Mammary epithelial cell (primary cell): Measurements from ENCODE around the gene TRPM2.

ENCODE experiments used
- CTCF ChIP-seq, 2 donors: IDR thresholded peaks in 1 of 2; conservative IDR thresholded peaks in 1 of 2; 2 replicates each; pipeline ENCODE4 v1.5.1; 2011 to 2012; ENCODE audit warnings: inconsistent platforms in 2 of 2, low read length in 2 of 2, mild to moderate bottlenecking in 2 of 2, control low read depth in 1 of 2, low read depth in 1 of 2; ENCODE audit not compliant: insufficient read depth in 1 of 2; ENCODE audit errors: extremely low read depth in 1 of 2
- EZH2 ChIP-seq: IDR thresholded peaks from 2 replicates; pipeline ENCODE4 v1.6.1; 2012; ENCODE audit warnings: low read length, inconsistent platforms, borderline replicate concordance

DNA sequence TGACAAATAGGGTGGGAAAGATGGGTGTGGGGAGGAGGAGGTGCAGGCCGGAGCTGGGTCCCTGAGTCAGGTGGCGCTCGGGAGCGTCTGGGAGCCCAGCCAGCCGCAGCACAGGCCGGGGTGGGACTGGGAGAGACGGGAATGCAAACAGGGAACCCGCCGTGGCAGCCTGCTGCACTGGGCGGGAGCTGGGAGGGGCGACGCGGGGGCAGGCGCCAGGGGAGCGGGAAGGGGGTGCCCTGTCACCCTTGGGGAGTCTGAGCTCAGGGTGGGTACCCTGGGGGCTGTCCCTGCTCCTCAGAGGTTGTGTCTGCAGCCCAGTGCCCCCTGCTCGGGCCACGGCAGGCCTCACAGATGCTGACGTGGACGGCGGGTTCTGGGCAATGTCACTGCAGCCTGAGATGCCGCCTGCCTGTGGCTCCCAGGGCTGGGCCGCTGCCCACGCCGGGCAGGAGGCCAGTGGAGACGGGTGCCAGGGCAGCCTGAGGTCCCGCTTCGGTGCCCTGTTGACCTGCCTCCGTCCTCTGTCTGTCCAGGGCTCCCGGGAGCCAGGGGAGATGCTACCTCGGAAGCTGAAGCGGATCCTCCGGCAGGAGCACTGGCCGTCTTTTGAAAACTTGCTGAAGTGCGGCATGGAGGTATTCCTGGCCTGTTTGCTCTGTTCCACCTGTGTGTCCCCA is 85.2 kb downstream of the TRPM2 start:
- TF ChIP-seq CTCF (conservative IDR thresholded peaks at IDR 0.05 in 1 of 2, IDR thresholded peaks at IDR 0.05 in 1 of 2; ENCODE audit: extremely low read depth in 1 of 2, insufficient read depth in 1 of 2, low read depth in 1 of 2, low read length in 2 of 2) (no peak), EZH2 (no peak)
